ENCODE results near the gene TIMM17A. TPM values are rescaled to one million over a fixed set of nuclear protein-coding genes. Genes with fewer than 3 reads are reported as not detected.
A peak's percentile ranks its signal among the peaks of the same experiment; 100 is the strongest.

Gene TIMM17A
- total RNA-seq, 4 donors from 2014 or later = 18.8 to 24.8 (median 21.3) TPM

DNA sequence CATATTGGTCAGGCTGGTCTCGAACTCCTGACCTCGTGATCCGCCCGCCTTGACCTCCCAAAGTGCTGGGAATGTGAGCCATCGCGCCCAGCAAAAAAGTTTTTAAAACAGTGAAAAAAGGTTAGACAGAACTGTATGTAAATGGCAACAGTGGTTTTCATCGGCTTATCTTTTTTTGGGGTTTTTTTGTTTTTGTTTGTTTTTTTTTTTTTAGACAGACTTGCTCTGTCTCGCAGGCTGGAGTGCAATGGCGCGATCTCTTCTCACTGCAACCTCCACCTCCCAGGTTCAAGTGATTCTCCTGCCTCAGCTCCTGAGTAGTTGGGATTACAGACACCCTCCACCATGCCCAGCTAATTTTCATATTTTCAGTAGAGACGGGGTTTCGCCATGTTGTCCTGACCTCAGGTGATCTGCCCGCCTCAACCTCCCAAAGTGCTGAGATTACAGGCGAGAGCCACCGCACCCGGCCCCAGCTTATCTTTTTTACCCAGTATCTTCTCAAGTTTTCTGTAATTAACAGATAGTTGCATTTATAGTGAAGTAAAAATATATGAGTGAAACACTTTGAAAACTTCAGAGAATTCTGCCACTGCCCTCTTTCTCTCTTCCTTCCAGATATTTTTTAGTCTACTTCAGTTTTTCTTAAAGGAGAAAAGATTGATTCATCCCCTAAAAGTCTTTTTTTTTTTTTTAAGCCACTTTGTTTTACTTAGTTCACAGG lies 13.1 kb downstream of the TIMM17A start:
- Histone ChIP-seq H3K27ac (no peak overlapping the region), H3K4me3 (no peak overlapping the region), H3K36me3 (peaks cover 70% of the 10 kb centered on the region), H3K4me1 (no peaks in the 10 kb centered on the region), H3K9me3 (no peaks in the 10 kb centered on the region), H3K27me3 (no peaks in the 10 kb centered on the region)
- 91% methylated on average over 16 of the region's 16 CpGs for WGBS
- no peak for TF ChIP-seq POLR2A (IDR thresholded peaks at IDR 0.05)
- TF ChIP-seq EP300 (IDR thresholded peaks at IDR 0.05) = no peak
- no peak for TF ChIP-seq POLR2AphosphoS5 (IDR thresholded peaks at IDR 0.05)
- no peak for TF ChIP-seq CTCF (IDR thresholded peaks at IDR 0.05)
- no peak for DNase-seq (ENCODE audit: low spot score in 2 of 2)

GRCh38 chr1:201970334-201971159 lies 15.2 kb downstream of the TIMM17A start:
- no peak for TF ChIP-seq CTCF (IDR thresholded peaks at IDR 0.05)
- no peak for TF ChIP-seq POLR2A (IDR thresholded peaks at IDR 0.05)
- TF ChIP-seq EP300 (IDR thresholded peaks at IDR 0.05) = no peak
- Histone ChIP-seq H3K27me3 (no peaks in the 10 kb centered on the region), H3K27ac (no peak overlapping the region), H3K36me3 (peaks cover 49% of the 10 kb centered on the region), H3K4me3 (no peak overlapping the region), H3K9me3 (no peaks in the 10 kb centered on the region), H3K4me1 (no peaks in the 10 kb centered on the region)
- WGBS = 53% methylated on average over 9 of the region's 9 CpGs
- no peak for DNase-seq (ENCODE audit: low spot score in 2 of 2)

GRCh38 chr1:201982082-201982622 lies 26.8 kb downstream of the TIMM17A start:
- WGBS = 19% methylated on average over 10 of the region's 31 CpGs
- no peaks in the 10 kb centered on the region for H3K27me3 ChIP-seq
- TF ChIP-seq POLR2A (IDR thresholded peaks at IDR 0.05) = no peak
- H3K36me3 ChIP-seq = no peaks in the 10 kb centered on the region
- peak in 1 of 2 donors; percentile 83 for DNase-seq (ENCODE audit: low spot score in 2 of 2)
- H3K4me1 ChIP-seq = peaks cover 34% of the 10 kb centered on the region
- peak overlapping the region; percentile 94 for H3K4me3 ChIP-seq
- H3K9me3 ChIP-seq = no peaks in the 10 kb centered on the region
- peak overlapping the region; percentile 92 for H3K27ac ChIP-seq

- DNase-seq (ENCODE audit: low spot score in 2 of 2) = peak; percentile 88 to 90
- Histone ChIP-seq H3K36me3 (no peaks in the 10 kb centered on the region), H3K9me3 (no peaks in the 10 kb centered on the region), H3K27me3 (no peaks in the 10 kb centered on the region), H3K4me3 (peak within 1 kb of the TSS; percentile 94), H3K27ac (peak within 1 kb of the TSS; percentile 92), H3K4me1 (peaks cover 41% of the 10 kb centered on the region)
- WGBS = 0% methylated on average over 9 of the region's 80 CpGs
- TF ChIP-seq EP300 (IDR thresholded peaks at IDR 0.05) = no peak
- TF ChIP-seq POLR2AphosphoS5 (IDR thresholded peaks at IDR 0.05) = peak in 1 of 3 donors; percentile 50
- TF ChIP-seq CTCF (IDR thresholded peaks at IDR 0.05) = peak in 1 of 2 donors; percentile 4
- peak in 1 of 2 donors; percentile 50 for TF ChIP-seq POLR2A (IDR thresholded peaks at IDR 0.05)
Measured at GRCh38 chr1:201982623-201983379, 27.5 kb downstream of the TIMM17A start, which contains the start of gene RNPEP. Gene RNPEP (plus strand): TSS chr1:201982648. CDS start chr1:201982667, 19 bp downstream.

GRCh38 chr1:201983380-201983805 lies 28.1 kb downstream of the TIMM17A start:
- Histone ChIP-seq H3K36me3 (no peaks in the 10 kb centered on the region), H3K4me3 (peak overlapping the region; percentile 94), H3K27ac (peak overlapping the region; percentile 92), H3K9me3 (no peaks in the 10 kb centered on the region), H3K27me3 (no peaks in the 10 kb centered on the region), H3K4me1 (peaks cover 44% of the 10 kb centered on the region)
- no peak for DNase-seq (ENCODE audit: low spot score in 2 of 2)
- 5% methylated on average over 11 of the region's 11 CpGs for WGBS
- no peak for TF ChIP-seq POLR2A (IDR thresholded peaks at IDR 0.05)
- TF ChIP-seq POLR2AphosphoS5 (IDR thresholded peaks at IDR 0.05) = no peak
- TF ChIP-seq CTCF (IDR thresholded peaks at IDR 0.05) = no peak
- no peak for TF ChIP-seq EP300 (IDR thresholded peaks at IDR 0.05)

Data from suprapubic skin (tissue), 4 donors.